ENCODE results near the gene TMEM126B. TPM values are rescaled to one million over a fixed set of nuclear protein-coding genes. Genes with fewer than 3 reads are reported as not detected.
A peak's percentile ranks its signal among the peaks of the same experiment; 100 is the strongest.
"Not testable (repeated sequence)": the region's sequence is repeated elsewhere in the genome, so short reads cannot be mapped to it uniquely, and the experiment has no call there.

Gene TMEM126B
- polyA plus RNA-seq, 3 donors from 2014 or later, result 67.0 to 101 (median 68.9) TPM

DNA sequence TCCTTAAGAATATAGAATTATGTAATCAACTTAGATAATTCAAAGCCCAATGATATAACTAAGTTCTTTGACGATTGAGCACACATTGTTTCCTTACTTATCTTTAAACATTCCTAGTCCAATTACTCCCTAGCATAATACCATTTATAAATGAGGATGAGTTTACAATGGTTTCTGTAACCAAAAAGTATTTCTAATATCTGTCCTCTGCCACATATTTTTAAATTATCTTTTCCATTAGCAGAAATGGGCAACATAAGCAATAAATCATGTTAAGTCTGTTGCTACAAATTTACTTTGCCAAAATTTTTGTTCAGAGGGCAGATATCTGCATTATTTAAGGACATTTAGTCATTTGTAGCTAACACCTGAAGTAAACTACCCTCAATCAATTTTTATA lies 29.8 kb downstream of the TMEM126B start:
- DNase-seq, result no peak
- H3K4me1 Mint-ChIP-seq, result peaks cover 39 to 73% of the 10 kb centered on the region in 2 donors
- H3K27ac Mint-ChIP-seq, result no peak overlapping the region
- no peak overlapping the region for H3K4me3 Mint-ChIP-seq
- H3K27me3 Mint-ChIP-seq (ENCODE audit: low read depth in 3 of 3), result peaks cover 0 to 2% (median 0%) of the 10 kb centered on the region in 3 donors
- no peaks in the 10 kb centered on the region for H3K9me3 Mint-ChIP-seq
- H3K36me3 Mint-ChIP-seq, result peaks cover 0 to 35% (median 8%) of the 10 kb centered on the region in 3 donors

DNA sequence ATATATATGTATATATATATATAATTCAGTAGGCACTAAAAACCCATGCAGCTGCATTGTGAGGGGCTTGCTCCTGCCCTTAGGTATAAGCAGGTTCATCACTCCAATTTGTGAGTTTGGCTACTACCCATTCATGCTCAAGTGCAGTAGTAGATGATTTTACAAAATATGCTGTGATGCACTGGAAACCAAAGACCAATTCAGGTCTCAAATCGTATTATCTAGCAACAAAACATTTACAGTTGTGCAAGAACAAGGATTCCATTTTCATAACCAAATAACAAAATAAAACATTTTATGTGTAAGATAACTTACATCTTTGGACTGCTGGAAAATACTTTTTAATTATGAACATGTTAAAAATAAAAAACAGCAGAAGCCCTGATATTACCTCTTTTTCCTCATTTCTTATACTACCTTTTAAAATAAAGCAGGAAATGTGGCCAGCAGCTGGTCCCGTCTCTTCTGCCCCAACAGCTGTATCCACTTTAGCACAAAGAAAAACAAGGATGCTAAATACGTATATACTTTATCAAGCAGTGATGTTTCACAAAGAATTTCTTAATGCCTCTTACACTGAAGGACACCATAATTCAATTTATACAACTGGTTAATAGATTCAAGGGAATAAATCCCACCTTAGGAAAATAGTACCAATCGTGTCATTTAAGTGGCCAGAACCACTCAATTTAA lies 33.7 kb downstream of the TMEM126B start:
- no peak for DNase-seq
- Mint-ChIP-seq H3K9me3 (no peaks in the 10 kb centered on the region), H3K27ac (peak overlapping the region in 1 of 6 donors; percentile 48), H3K36me3 (peaks cover 0 to 23% (median 8%) of the 10 kb centered on the region in 3 donors), H3K27me3 (ENCODE audit: low read depth in 3 of 3) (peaks cover 13 to 20% (median 13%) of the 10 kb centered on the region in 3 donors), H3K4me1 (peaks cover 58 to 81% of the 10 kb centered on the region in 2 donors), H3K4me3 (peak overlapping the region; percentile 71 to 100 (median 97))

DNA sequence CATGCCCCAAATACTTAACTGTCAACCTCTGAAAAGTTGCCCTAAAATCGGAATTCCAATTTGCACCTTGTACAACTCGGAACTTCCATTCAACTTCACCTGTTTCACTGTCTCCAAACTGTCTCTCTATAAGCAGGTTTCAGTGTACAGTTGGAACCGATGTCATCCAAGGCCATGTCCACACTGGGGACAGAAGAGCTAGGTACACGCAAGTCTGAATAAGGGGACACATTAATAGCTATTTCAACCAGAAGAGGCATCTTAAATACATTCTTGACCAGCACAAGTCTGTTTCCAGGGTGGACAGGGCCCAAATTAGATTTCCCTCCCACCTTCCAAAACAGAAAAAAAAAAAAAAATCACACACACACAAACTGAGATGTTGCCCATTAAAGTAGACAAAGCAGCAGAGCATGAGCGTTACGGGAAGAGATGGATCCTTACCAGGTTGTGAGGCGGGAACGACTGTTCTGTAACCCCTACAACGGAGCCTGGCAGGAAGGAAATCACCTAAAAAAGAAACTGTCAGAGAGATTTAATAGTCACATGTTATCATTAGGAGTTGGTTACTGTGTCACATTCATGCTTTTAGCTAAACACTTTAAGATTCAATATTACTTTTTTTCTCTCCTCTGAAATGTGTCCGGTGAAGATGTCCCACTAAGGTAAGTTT lies 34.8 kb downstream of the TMEM126B start:
- peak overlapping the region; percentile 96 to 100 (median 100) for H3K27ac Mint-ChIP-seq

DNA sequence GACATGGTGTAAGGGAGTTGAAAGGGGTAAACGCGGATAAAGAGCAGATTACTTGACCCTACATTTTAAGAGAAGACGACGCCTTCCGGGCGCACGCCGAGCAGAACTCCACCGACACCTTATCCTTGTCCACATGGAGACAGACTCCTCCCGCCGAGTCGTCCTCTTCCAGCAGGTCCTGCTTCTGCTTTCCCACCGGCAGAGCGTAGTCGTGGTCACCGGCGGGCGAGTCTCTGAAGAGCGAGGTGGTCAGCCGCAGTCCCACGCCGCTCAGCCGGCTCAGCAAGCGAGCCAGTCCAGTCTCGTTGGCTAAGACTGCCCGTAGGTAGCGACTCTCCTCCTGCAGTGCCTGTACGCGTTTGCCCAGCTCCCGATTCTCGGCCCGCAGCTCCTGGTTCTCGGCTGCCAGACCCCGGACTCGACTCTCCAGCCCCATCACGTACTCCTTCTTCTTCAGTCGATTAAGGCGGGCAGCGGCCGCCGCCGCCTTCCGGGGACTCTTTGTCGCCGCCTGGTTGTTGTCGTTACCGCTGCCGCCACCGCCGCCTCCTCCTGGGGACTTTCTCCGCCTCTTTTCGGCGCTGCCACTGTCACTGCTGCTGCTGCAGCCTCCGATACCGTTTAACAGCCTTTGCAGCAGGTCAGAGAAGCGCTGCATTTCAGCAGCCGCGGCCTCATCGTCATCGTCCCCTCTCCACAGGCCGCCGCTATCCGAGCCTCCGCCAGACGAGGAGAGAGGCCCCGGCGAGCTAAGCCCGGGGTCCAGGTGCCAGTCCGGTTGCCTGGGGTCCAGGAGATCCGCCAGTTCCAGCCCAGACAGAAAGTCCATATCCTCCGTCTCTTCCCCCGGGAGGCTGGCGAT lies 35.6 kb downstream of the TMEM126B start:
- peaks cover 13 to 22% (median 13%) of the 10 kb centered on the region in 3 donors for H3K27me3 Mint-ChIP-seq (ENCODE audit: low read depth in 3 of 3)
- H3K4me1 Mint-ChIP-seq, result peaks cover 54 to 68% of the 10 kb centered on the region in 2 donors
- H3K27ac Mint-ChIP-seq, result peak overlapping the region; percentile 96 to 100 (median 100)
- peak; percentile 88 to 89 (median 88) for DNase-seq
- H3K36me3 Mint-ChIP-seq, result peaks cover 0 to 17% (median 8%) of the 10 kb centered on the region in 3 donors
- H3K9me3 Mint-ChIP-seq, result no peaks in the 10 kb centered on the region
- peak overlapping the region; percentile 96 to 100 (median 99) for H3K4me3 Mint-ChIP-seq

More for the DNA sequence above, 34.8 kb downstream of the TMEM126B start:
- DNase-seq, result peak in 1 of 3 donors; percentile 26
- Mint-ChIP-seq H3K36me3 (peaks cover 0 to 21% (median 8%) of the 10 kb centered on the region in 3 donors), H3K27me3 (ENCODE audit: low read depth in 3 of 3) (peaks cover 13 to 22% (median 13%) of the 10 kb centered on the region in 3 donors), H3K4me3 (peak overlapping the region; percentile 96 to 100 (median 99)), H3K4me1 (peaks cover 58 to 75% of the 10 kb centered on the region in 2 donors), H3K9me3 (no peaks in the 10 kb centered on the region)

DNA sequence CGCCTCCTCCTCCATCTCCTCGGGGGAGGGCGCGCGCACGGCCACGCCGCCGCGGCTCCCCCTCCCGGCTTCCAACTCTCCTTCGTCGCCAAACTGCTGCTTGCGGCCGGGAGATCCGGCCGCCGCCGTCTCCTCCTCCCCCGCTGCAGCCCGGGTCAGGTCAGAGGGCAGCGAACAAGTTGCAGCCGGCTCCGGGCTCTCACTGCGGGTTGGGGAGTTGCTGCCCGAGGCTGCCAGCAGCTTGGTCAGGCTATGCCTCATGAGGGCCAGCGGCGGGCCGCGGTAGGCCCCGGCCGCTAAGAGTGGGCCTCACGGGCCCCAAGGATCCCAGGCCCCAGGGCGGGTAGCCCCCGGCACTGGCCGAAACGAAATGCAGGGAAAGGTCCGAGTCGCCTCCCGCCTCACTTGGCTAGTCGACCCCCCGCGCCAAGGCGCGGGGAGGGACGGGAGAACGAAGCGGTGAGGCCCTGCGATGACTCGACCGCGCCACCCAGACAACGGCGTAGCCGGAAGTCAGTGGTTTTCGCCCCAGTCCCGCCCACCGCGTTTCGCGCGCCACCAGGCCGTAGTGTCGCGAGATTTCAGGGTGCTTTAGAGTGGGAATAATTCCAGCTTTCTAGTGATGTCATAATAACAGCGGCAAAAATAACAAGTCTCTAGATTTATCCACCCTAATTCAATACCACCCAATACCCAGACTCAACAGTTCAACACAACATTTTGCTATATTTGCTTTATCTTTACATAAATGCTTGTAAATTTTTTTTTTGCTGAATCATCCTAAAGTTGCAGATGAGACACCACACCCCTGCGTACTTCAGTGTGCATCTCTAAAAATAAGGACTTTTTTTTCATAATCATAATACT lies 36.5 kb downstream of the TMEM126B start, which contains the start of gene CREBZF:
Gene CREBZF (minus strand): TSS at position 515 of the 867 bp plus-strand sequence. CDS start 254 bp downstream, at position 261.
- Mint-ChIP-seq H3K9me3 (no peaks in the 10 kb centered on the region), H3K4me3 (peak within 1 kb of the TSS; percentile 96 to 100 (median 99)), H3K4me1 (peaks cover 49 to 59% of the 10 kb centered on the region in 2 donors), H3K36me3 (peaks cover 0 to 12% (median 6%) of the 10 kb centered on the region in 3 donors), H3K27ac (peak within 1 kb of the TSS; percentile 96 to 100 (median 100)), H3K27me3 (ENCODE audit: low read depth in 3 of 3) (peaks cover 13 to 22% (median 13%) of the 10 kb centered on the region in 3 donors)
- peak; percentile 95 to 96 (median 96) for DNase-seq

DNA sequence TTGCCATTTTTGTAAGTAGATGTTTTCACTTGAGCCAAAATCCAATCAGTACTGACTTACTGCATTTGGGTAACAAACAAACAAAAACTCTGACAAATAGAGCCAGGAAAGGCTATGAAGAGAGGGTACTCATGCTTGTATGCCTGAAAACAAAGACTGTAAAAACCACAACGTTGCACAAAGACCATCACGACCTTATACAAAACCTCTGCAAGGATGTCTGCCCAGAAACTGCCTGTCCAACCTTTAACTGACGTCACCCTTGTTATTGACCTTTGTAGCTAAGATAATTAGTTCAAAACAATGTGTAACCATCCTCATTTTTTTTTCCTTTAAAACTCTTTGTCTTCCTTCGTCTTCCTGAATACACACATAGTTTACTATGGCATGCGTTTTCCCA lies 37.3 kb downstream of the TMEM126B start:
- H3K4me1 Mint-ChIP-seq, result peaks cover 40 to 50% of the 10 kb centered on the region in 2 donors
- H3K9me3 Mint-ChIP-seq, result no peaks in the 10 kb centered on the region
- DNase-seq, result peak in 2 of 3 donors; percentile 12 to 29
- peaks cover 13 to 22% (median 13%) of the 10 kb centered on the region in 3 donors for H3K27me3 Mint-ChIP-seq (ENCODE audit: low read depth in 3 of 3)
- peak overlapping the region; percentile 61 to 100 (median 96) for H3K4me3 Mint-ChIP-seq
- H3K27ac Mint-ChIP-seq, result peak overlapping the region; percentile 96 to 100 (median 100)
- H3K36me3 Mint-ChIP-seq, result peaks cover 0 to 3% (median 0%) of the 10 kb centered on the region in 3 donors

DNA sequence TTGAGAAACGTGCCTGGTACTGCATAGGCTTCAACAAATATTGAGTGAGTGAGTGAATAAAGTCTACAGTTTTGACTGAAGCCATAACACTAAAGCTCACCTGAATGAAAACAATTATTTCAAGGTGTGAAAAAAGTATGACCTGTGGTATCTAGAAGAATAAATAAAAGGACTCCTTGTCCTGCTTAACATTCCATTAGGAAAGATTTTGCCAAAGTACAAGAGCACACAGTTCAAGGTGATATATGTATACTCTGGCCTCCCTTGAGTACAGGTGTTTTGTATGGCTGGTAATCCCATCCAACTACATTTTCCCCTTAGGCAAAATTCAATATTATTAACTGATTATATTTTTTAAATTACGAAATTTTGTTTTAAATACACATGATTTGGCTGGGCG lies 38.3 kb downstream of the TMEM126B start:
- Mint-ChIP-seq H3K4me1 (peaks cover 32 to 41% of the 10 kb centered on the region in 2 donors), H3K27ac (peak overlapping the region in 1 of 6 donors; percentile 96), H3K36me3 (no peaks in the 10 kb centered on the region), H3K4me3 (peak overlapping the region in 1 of 5 donors; percentile 35), H3K27me3 (ENCODE audit: low read depth in 3 of 3) (peaks cover 13 to 22% (median 14%) of the 10 kb centered on the region in 3 donors), H3K9me3 (no peaks in the 10 kb centered on the region)
- no peak for DNase-seq

DNA sequence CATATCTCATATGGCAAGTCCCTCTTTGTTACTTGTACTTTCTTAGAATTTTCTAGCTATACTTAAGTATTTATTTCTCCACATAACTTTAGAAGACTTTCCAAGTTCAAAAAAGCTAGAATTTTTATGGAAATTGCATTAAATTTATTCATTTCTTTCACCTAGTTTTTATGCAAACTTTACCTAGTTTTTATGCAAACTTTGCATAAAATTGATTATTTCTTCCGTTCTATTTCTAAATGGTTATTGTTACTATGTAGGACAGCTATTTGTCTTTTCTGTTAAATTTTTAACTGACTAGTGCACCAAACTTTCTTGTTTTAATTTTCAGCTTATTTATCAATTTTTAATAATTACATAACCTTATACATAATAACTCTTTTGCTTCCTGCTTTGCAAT lies 39.8 kb downstream of the TMEM126B start:
- Mint-ChIP-seq H3K9me3 (no peaks in the 10 kb centered on the region), H3K4me1 (peaks cover 21 to 26% of the 10 kb centered on the region in 2 donors), H3K27me3 (ENCODE audit: low read depth in 3 of 3) (peaks cover 13 to 19% (median 14%) of the 10 kb centered on the region in 3 donors), H3K36me3 (no peaks in the 10 kb centered on the region), H3K4me3 (no peak overlapping the region), H3K27ac (no peak overlapping the region)
- no peak for DNase-seq

DNA sequence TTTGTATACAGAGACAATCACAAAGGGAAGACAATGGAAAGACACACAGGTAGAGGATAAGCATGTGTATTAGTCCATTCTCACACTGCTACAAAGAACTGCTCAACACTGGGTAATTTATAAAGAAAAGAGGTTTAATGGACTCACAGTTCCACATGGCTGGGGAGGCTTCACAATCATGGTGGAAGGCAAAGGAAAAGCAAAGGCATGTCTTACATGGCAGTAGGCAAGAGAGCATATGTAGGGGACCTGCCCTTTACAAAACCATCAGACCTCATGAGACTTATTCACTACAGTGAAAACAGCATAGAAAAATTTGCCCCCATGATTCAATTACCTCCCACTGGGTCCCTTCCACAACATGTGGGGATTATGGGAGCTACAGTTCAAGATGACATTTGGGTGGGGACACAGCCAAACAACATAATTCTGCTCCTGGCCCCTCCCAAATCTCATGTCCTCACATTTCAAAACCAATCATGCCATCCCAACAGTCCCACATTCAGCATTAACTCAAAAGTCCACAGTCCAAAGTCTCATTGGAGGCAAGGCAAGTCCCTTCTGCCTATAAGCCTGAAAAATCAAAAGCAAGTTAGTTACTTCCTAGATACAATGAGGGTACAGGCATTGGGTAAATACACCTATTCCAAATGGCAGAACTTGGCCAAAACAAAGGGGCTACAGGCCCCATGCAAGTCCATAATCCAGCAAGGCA lies 42.7 kb downstream of the TMEM126B start:
- H3K27ac Mint-ChIP-seq; H3K4me3 Mint-ChIP-seq; H3K36me3 Mint-ChIP-seq; H3K27me3 Mint-ChIP-seq (ENCODE audit: low read depth in 3 of 3); H3K4me1 Mint-ChIP-seq; H3K9me3 Mint-ChIP-seq; DNase-seq: not testable (repeated sequence)

DNA sequence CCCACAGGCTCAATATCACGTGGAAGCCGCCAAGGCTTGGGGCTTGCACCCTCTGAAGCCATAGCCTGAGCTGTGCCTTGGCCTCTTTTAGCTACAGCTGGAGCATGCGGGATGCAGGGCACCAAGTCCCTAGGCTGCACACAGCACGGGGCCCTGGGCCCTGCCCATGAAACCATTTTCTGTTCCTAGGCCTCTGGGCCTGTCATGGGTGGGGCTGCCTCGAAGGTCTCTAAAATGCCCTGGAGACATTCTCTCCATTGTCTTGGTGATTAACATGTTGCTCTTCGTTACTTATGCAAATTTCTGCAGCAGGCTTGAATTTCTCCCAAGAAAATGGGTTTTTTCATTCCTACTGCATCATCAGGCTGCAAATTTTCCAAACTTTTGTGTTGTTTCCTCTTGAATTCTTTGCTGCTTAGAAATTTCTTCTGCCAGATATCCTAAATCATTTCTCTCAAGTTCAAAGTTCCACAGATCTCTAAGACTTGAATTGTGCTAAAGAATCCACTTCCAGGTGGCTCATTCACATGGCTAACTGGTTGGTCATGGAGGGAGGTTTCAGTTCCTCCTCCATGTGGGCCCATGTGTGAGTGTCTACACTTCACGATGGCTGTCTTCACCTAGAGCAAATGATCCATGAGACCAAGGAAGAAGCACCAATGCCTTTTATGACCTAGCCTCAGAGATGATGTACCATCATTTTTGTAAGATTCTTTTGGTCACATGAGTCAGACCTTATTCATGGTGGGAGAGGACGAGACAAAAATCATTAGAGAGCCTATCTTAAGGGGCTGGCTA lies 43.9 kb downstream of the TMEM126B start:
- no peak for DNase-seq
- no peaks in the 10 kb centered on the region for H3K9me3 Mint-ChIP-seq
- no peak overlapping the region for H3K27ac Mint-ChIP-seq
- no peak overlapping the region for H3K4me3 Mint-ChIP-seq
- no peaks in the 10 kb centered on the region for H3K36me3 Mint-ChIP-seq
- peaks cover 0 to 2% (median 0%) of the 10 kb centered on the region in 3 donors for H3K27me3 Mint-ChIP-seq (ENCODE audit: low read depth in 3 of 3)
- no peaks in the 10 kb centered on the region for H3K4me1 Mint-ChIP-seq

DNA sequence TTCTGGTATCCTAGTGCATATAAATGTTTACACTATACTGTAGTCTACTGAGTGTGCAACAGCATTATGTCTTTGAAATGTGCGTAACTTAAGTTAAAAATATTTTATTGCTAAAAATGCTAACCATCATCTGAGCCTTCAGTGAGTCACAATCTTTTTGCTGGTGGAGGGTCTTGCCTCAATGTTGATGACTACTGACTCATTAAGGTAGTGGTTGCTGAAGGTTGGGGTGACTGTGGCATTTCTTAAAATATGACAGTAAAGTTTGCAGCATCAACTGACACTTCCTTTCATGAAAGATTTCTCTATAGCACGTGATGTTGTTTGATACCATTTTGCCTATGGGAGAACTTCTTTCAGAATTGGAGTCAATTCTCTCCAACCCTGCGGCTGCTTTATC lies 45.0 kb downstream of the TMEM126B start:
- no peak for DNase-seq
- H3K36me3 Mint-ChIP-seq, result no peaks in the 10 kb centered on the region
- H3K27ac Mint-ChIP-seq, result no peak overlapping the region
- no peak overlapping the region for H3K4me3 Mint-ChIP-seq
- H3K27me3 Mint-ChIP-seq (ENCODE audit: low read depth in 3 of 3), result peaks cover 0 to 2% (median 2%) of the 10 kb centered on the region in 3 donors
- no peaks in the 10 kb centered on the region for H3K4me1 Mint-ChIP-seq
- no peaks in the 10 kb centered on the region for H3K9me3 Mint-ChIP-seq
